Measurements from ENCODE around the gene SPNS2.

DNA sequence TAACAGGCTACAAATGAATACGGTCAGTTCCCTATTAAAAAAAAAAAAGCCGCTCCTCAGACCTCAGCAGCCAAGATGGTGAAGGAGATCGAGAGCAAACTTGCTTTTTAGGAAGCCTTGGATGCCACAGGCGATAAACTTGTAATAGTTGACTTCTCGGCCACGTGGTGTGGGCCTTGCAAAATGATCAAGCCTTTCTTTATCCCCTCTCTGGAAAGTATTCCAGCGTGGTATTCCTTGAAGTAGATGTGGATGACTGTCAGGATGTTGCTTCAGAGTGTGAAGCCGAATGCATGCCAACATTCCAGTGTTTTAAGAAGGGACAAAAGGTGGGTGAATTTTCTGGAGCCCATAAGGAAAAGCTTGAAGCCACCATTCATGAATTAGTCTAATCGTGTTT is 73.5 kb downstream of the SPNS2 start:
- TF ChIP-seq, protein P1, sequence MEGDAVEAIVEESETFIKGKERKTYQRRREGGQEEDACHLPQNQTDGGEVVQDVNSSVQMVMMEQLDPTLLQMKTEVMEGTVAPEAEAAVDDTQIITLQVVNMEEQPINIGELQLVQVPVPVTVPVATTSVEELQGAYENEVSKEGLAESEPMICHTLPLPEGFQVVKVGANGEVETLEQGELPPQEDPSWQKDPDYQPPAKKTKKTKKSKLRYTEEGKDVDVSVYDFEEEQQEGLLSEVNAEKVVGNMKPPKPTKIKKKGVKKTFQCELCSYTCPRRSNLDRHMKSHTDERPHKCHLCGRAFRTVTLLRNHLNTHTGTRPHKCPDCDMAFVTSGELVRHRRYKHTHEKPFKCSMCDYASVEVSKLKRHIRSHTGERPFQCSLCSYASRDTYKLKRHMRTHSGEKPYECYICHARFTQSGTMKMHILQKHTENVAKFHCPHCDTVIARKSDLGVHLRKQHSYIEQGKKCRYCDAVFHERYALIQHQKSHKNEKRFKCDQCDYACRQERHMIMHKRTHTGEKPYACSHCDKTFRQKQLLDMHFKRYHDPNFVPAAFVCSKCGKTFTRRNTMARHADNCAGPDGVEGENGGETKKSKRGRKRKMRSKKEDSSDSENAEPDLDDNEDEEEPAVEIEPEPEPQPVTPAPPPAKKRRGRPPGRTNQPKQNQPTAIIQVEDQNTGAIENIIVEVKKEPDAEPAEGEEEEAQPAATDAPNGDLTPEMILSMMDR (conservative IDR thresholded peaks at IDR 0.05 in 1 of 2, IDR thresholded peaks at IDR 0.05 in 1 of 2; ENCODE audit: extremely low read depth in 1 of 2, insufficient read depth in 1 of 2, low read depth in 1 of 2, low read length in 2 of 2) = no peak
- no peak for TF ChIP-seq EZH2 (IDR thresholded peaks at IDR 0.05; ENCODE audit: borderline replicate concordance, low read length)

Measured in mammary epithelial cell (primary cell).